GM21515 (cell line): Measurements from ENCODE around the gene ARHGEF7.
"Not testable (repeated sequence)": the region's sequence is repeated elsewhere in the genome, so short reads cannot be mapped to it uniquely, and the experiment has no call there.

Experiments
- ATAC-seq: cut with Tn5 transposase; IDR thresholded peaks from one replicate; pipeline ENCODE4 v1.9.1; 2021; ENCODE audit not compliant: unreplicated experiment

ARHGEF7 gene, protein sequence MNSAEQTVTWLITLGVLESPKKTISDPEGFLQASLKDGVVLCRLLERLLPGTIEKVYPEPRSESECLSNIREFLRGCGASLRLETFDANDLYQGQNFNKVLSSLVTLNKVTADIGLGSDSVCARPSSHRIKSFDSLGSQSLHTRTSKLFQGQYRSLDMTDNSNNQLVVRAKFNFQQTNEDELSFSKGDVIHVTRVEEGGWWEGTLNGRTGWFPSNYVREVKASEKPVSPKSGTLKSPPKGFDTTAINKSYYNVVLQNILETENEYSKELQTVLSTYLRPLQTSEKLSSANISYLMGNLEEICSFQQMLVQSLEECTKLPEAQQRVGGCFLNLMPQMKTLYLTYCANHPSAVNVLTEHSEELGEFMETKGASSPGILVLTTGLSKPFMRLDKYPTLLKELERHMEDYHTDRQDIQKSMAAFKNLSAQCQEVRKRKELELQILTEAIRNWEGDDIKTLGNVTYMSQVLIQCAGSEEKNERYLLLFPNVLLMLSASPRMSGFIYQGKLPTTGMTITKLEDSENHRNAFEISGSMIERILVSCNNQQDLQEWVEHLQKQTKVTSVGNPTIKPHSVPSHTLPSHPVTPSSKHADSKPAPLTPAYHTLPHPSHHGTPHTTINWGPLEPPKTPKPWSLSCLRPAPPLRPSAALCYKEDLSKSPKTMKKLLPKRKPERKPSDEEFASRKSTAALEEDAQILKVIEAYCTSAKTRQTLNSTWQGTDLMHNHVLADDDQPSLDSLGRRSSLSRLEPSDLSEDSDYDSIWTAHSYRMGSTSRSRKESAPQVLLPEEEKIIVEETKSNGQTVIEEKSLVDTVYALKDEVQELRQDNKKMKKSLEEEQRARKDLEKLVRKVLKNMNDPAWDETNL

DNA sequence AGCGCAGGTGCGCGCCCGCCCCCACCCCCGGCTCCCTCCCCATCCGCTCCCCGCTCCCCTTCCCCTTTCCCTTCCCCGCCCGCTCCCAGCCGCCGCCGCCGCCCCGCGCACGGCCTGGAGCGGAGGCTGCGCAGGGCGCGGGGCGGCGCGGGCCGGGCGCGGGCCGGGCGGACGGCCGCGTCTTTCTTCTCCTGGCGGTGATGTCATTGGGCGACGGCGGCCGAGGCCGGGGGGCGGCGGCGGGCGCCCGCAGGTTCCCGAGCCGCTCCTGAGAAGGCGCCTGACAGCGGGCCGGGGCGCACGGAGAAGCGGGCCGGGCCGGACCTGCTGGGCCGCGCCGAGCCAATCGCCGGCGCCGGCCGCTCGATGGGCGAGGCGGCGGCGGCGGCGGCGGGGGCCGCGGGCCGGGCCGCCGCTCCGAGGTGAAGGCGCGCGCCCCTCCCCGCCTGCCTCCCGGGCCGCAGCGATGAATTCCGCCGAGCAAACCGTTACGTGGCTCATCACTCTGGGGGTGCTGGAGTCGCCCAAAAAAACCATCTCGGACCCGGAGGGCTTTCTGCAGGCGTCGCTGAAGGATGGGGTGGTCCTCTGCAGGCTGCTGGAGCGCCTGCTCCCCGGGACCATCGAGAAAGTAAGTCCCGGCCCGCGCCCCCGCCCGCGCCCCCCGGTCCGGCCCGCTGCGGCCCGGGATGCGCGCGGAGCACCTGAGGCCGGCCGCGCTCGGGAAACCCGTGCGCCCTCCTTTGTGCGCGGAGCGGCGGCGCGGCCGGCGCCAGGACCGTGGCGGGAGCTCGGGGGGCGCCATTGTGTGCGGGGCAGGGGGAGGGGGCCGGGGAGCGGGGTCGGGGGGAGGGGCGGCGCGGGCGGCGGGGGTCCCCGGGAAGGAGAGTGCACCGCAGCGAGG lies at the start of gene ARHGEF7:
TSS of gene ARHGEF7 (plus strand) at position 250 of the 904 bp plus-strand sequence. CDS start at position 467, 217 bp downstream.
- ATAC-seq: no peak

DNA sequence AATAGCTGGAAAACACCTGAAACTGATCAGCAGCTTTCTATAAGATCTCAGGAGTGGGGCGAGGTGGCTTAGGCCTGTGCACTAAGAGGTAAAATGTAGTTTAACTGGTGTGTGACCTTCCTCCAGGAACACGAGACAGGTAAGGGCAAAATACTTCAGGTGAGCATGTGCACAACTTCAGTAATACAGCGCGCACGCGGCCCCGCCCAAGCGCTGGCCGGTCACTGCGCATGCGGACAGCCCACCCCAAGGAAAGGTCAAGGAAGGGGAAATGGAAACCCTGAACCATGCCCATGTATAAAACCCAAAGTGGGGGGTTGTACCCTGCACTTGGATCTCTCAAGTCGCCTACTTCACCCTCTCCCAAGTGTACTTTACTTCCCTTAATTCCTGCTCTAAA lies 49.4 kb upstream of the ARHGEF7 start:
- ATAC-seq: no peak

DNA sequence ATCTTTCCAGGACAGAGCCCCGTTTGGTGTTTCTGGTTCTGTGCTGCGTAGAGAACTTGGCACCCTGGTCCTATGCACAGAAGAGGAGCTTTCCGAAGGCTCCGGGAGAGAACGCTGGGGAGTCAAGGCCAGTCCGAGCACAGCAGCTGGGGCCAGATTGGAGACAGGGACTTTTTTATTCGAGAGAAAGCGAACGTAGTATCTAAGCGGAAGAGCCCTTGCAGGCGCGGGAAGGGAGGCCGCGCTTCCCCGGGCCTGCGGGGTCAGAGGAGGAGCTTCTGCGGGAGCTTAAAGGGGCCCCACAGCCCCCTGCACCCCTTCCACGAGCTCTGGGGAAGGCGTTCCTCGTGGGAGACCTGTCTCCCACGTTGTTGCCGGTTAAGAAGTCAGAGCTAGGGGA lies 48.6 kb upstream of the ARHGEF7 start:
- no peak for ATAC-seq

DNA sequence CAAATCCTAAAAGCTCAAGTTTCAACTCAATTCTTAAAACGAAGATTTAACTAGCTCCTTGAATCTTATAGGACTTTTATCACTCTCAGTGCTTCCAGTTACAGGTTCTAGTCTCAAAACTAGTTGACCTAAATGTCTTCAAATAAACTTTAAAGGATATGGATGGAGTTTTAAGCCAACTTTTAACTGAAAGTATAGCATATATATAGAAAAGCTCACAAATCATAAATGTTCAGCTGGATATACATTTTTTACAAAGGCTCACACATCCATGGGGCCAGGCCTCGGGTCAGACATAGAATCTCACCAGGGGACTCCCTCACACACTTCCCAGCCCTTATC lies 47.1 kb upstream of the ARHGEF7 start:
- no peak for ATAC-seq

DNA sequence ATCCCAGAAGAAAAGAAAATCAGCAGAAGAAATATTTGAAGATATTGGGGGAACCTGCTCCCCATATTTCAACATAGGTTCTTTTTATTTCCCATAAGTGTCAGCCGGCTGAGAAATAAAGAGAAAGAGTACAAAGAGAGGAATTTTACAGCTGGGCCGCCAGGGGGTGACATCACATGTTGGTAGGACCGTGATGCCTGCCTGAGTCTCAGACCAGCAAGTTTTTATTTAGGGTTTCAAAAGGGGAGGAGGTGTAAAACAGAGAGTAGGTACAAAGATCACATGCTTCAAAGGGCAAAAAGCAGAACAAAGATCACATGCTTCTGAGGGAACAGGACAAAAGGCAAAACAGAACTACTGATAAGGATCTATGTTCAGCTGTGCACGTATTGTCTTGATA lies 44.0 kb upstream of the ARHGEF7 start:
- not testable (repeated sequence) for ATAC-seq

DNA sequence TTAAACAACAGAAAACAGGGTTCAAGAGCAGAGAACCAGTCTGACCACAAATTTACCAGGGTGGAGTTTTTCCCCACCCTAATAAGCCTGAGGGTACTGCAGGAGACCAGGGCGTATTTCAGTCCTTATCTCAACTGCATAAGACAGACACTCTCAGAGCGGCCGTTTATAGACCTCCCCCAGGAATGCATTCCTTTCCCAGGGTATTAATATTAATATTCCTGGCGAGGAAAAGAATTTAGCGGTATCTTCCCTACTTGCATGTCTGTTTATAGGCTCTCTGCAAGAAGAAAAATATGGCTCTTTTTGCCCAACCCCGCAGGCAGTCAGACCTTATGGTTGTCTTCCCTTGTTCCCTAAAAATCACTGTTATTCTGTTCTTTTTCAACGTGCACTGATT lies 43.6 kb upstream of the ARHGEF7 start:
- not testable (repeated sequence) for ATAC-seq

DNA sequence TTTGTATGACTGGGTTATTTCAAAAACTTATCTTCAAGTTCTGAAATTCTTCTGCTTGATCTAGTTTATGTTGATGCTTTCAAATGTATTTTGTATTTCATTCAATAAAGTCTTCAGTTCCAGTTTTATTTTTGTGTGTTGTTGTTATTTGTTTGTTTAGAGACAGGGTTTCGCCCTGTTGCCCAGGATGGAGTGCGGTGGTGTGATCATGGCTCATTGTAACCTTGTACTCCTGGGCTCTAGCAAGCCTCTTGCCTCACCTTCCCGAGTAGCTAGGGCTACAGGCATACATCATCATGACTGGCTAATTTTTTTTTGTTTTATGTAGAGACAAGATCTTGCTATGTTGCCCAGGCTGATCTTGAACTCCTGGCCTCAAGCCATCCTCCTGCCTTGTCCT lies 40.3 kb upstream of the ARHGEF7 start:
- no peak for ATAC-seq

DNA sequence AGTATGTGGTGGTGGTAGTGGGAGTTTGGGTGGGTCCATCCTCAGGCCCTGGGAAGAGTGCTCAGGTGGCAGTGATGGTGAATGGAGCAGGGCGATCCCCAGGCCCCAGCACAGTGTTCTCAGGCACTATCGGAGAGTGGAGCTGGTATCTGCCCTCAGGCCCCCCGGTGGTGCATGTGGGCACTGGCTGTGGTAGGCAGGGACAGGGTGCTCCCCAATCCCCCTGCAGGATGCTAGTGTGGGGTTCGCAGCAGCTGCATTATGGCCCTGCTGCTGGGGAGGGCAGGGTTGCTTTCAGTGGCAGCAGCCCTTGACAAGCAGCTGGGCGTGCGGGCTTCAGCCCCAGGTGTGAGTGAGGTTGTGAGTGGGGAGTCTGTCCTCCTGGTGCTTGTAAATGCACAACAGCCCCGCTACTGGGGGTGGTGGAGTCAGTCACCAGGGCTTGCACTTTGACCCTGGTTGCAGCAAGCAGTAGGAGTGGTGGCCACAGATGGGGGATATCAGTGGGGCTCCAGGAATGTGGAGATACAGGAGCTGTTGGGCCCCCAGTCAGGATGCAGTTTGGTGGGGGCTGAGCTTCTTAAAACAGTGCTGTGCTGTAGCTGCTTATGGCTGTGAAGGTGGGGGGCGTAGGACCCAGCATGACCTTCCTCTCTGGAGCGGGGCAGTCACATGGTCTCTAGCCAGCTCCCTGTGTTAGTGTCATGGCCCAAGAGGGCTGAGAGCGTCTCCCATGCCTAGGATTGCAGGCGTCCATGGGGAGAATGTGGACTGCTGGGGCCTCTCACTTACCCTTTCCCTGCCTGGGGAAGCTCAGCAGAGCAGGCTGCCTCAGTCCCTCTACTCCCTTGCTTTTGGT lies 38.7 kb upstream of the ARHGEF7 start:
- ATAC-seq: no peak

DNA sequence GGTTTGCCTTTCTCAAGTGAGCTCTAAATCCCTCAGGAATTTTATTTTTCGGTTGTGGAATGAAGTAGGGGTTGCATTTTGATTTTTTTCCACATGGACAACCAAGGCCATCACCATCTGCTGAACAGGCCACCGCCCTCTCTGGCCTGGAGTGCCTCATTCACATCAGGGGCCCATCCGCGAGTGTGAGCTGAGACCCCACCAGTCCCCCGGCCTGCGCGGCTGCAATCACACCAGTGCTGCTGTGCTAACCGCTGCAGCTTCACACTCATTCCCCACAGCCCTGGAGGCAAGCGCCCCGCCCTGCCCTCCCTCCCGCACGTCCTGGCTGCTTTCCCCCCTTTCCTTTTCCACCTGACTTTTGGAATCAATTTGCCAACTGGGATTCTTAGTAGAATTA lies 35.7 kb upstream of the ARHGEF7 start:
- ATAC-seq: no peak

DNA sequence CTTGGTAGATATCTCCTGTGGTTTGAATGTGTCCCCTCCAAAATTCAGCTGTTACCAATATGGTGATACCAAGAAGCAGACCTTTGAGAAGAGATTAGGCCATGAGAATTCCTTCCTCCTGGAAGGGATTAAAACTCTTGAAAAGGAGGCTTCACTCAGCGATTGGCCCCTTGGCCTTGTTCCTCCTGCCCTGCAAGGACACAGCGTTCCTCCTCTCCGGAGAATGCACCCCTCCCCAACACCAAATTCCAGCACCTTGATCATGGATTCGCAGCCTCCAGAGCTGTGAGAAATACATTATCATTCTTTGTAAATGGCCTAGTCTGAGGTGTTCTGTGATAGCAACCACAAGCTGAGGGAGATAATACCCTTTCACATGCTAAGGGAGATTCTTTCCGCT lies 34.5 kb upstream of the ARHGEF7 start:
- ATAC-seq: no peak

DNA sequence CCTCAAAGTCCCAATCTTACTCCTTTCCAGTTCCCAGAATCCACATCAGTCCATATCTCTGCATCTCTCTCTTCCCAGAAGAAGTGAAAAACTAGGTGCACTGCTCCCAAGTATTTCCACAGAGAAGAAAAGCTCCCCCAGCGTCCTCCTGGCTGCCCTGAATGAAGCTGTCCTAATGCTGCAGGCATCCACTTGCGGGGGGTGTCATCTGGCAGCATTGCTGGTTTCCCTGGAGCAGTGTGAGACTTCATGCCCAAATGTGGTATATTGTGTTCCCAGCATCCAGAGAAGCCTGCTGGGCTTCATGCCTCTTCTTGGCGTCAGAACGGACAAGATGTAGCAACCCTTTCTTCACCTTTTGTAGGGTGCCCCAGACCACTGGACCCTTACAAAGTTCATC lies 32.9 kb upstream of the ARHGEF7 start:
- ATAC-seq: no peak

DNA sequence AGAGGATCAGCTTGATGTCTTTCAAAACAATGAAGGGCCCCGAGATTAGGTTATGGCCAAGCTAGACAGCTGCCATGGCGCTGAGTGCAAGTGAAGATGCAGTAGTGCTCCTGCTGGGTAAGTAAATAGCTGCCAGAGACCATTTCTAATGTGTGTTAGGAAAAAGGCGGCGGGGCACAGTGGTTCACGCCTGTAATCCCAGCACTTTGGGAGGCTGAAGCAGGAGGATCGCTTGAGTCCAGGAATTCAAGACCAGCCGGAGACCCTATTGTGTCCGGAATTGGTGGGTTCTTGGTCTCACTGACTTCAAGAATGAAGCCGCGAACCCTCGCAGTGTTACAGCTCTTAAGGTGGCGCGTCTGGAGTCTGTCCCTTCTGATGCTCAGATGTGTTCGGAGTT lies 32.3 kb upstream of the ARHGEF7 start:
- ATAC-seq: not testable (repeated sequence)

DNA sequence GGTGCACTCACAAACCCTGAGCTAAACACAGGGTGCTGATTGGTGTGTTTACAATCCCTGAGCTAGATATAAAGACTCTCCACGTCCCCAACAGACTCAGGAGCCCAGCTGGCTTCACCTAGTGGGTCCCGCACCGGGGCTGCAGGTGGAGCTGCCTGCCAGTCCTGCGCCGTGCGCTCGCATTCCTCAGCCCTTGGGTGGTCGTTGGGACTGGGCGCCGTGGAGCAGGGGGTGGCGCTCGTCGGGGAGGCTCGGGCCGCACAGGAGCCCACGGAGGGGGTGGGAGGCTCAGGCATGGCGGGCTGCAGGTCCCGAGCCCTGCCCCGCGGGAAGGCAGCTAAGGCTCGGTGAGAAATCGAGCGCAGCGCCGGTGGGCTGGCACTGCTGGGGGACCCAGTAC lies 31.4 kb upstream of the ARHGEF7 start:
- ATAC-seq: not testable (repeated sequence)

DNA sequence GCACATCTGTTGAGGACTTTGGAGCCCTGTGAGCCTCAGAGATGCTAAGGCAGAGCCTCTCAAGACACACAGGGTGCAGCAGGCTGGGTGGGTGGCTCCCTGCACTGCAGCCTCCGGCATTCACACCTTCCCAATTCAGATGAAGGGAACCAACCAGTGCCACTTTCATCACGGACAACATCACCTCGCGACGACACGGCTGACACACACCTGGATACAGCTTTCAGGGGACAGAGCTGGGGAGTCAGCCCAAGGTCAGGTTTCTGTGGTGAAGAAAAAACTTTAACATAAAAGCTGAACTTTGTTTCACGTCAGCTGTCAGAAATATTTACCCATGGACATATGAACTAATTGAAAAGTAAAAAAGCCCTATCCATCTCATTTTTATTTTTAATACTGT lies 24.9 kb upstream of the ARHGEF7 start:
- no peak for ATAC-seq

DNA sequence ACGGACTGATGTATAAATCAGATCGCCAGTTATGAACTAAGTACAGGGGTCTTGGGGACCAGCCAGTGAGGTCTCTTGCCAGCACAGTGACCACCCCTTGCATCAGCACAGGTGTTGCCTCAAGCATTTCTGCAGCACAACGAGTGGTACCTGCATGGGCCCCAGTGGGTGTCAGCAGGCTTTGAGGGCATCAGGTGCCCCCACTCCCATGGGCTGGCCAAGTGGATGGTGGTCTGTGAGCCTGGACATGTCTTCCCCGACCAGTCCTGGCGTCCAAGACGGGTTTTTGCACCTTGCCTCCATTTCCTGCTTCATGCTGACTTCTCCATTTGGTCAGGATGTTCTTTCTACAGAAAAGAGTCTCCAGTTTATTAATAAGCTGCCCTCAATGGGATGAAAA lies 22.4 kb upstream of the ARHGEF7 start:
- no peak for ATAC-seq

DNA sequence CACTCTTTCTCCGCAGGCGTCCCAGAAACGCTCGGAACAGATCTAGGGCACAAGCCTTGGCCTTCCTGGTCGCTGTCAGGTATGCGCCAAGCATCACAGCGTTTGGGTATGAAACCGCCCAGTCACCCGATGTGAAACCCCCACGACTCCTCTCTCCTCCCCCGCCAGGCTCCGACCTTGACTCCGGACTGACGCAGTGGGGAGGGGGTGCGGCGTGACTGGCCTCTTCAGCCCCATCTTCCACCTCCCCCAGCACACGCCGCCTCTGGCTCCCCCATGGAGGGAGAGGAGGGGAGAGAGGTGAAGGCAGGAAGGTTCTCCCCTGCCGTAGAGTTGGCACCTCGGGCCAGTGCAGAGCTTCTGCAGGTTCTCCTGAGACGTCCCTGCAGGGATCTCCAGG lies 22.0 kb upstream of the ARHGEF7 start:
- ATAC-seq: no peak

DNA sequence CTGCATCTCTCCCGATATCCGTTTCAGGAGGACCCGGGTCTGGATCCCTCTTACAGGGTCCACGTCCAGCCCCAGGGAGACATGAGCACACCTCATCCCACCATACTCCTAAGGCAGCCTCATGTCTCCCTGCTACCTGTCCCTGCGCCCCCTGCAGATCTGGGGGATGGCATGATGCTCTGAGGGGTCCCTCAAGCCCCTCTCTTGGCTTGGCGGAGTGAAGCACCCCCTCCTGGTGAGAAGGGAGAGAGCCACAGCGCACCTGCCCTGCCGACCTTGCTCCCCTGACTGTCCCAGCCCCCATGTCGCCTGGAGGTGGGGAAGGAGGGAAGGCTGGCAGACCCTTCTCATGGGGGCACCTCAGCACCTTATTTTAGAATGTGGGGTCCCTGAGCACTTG lies 21.5 kb upstream of the ARHGEF7 start:
- no peak for ATAC-seq

DNA sequence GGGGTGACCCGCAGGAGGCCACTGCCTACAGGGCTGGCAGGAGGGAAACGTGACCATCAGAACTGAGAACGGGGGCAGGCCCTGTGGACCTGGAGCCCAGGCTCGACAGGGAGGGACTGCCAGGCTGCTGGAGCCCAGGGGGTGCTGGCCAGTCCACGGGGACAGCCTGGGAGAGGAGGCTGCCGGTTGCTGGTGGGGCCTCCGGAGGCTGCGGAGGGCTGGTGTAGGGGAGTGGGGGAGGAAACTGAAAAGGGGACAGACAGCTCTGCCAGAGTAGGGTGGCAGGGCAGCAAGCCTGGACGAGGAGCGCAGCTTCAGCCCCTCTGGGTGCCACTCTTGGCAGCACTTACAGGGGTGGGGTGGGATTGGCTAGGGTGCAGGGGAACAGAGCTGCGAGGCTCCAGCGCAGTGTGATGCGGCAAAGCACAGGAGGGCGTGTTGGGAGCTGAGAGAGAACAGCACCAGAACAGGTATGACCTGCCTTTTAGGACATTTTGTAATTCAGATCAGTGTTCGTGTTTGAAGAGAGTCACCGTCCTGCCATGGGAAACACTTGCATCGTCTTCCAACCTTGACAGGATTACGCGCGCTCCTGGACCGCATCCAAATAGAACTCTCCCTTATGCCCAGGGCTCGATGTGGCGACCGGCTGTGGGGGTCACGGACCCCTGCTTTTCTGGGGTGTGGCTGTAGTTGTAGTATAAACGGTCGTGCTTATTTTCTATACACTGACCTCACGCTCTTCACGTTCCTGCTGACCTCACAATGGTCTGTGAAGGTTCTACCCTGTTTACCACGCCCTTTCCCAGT lies 19.9 kb upstream of the ARHGEF7 start:
- ATAC-seq: no peak

DNA sequence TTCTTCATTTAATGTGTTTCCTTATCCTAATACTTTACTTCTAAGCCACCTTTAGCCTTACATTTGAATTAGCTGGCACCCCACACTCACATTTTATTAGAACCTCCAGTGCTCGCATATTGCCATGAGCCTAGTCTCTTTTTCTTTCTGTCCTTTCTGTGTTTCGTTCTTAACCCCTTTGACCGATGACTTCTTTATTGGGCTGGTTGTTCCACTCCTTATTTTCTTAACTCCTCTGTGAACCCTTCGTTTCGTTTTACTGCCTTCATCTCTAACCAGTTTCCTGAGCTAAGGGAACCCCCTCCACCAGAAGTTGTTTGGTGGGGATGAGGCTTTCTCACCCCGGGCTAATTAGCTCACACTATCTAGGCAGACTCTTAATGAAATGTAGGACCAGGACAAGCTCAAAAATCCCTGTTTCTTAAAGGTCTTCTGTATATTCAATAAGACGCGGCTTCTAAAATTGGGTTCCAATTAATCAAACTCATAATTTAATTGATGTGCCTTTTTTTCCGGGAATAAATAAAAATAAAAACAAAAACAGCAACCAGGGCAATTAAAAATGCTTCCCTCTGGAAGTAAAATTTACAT lies 19.1 kb upstream of the ARHGEF7 start:
- no peak for ATAC-seq
